ENCODE results near the gene NCK2. TPM values are rescaled to one million over a fixed set of nuclear protein-coding genes. Genes with fewer than 3 reads are reported as not detected.

Gene NCK2
- total RNA-seq, 1 donor from 2014 or later, result 72.4 TPM

DNA sequence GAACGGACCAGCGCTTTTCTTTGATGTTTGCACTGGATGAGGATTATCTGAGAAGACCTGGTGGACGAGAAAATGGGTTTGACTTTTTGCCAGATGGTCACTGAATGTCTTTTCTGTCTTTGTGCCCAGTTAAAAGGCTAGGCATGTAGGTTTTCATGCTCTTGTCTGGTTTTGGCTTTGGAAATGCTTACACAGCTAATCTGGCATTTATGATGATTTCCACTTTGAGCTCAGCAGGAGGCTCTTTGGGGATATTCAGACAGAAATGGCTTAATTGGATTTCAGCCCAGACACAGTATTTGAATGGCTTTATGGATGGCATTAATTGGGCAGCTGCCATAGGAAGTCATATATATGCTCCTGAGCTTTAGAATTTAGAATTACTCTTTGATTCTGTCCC lies 59.6 kb downstream of the NCK2 start:
- Mint-ChIP-seq H3K36me3 (ENCODE audit: low read depth) (peaks cover 74% of the 10 kb centered on the region), H3K4me1 (ENCODE audit: low read depth) (peaks cover 82% of the 10 kb centered on the region), H3K9me3 (no peaks in the 10 kb centered on the region), H3K4me3 (ENCODE audit: low read depth) (no peak overlapping the region), H3K27ac (peak overlapping the region; percentile 78), H3K27me3 (ENCODE audit: low read depth) (no peaks in the 10 kb centered on the region)
- intact Hi-C loops (cut with micrococcal nuclease), result no loop called here
- DNase-seq (ENCODE audit: low spot score), result no peak

DNA sequence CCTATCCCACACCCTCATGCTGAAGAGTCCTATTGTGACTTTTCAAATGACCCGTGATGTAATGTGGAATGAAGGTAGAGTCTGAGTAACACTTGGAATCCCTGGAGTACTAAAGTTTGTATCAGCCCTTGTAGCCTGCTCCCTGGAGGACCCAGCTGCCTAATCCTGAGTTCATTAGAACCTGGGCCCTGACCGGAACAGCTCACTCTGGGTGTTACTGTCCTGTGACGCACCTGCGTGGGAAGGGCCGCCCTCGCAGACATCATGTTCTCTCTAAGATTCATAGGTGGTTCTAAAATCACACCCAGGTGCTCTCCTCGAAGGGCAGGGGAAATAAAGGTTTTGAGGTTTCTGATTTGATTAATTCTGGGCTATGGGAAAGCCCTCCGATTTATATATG lies 62.3 kb downstream of the NCK2 start:
- peaks cover 72% of the 10 kb centered on the region for H3K4me1 Mint-ChIP-seq (ENCODE audit: low read depth)
- no peaks in the 10 kb centered on the region for H3K9me3 Mint-ChIP-seq
- no peak for DNase-seq (ENCODE audit: low spot score)
- no peak overlapping the region for H3K27ac Mint-ChIP-seq
- H3K27me3 Mint-ChIP-seq (ENCODE audit: low read depth), result no peaks in the 10 kb centered on the region
- H3K36me3 Mint-ChIP-seq (ENCODE audit: low read depth), result peaks cover 61% of the 10 kb centered on the region
- no peak overlapping the region for H3K4me3 Mint-ChIP-seq (ENCODE audit: low read depth)
- intact Hi-C loops (cut with micrococcal nuclease), result no loop called here

DNA sequence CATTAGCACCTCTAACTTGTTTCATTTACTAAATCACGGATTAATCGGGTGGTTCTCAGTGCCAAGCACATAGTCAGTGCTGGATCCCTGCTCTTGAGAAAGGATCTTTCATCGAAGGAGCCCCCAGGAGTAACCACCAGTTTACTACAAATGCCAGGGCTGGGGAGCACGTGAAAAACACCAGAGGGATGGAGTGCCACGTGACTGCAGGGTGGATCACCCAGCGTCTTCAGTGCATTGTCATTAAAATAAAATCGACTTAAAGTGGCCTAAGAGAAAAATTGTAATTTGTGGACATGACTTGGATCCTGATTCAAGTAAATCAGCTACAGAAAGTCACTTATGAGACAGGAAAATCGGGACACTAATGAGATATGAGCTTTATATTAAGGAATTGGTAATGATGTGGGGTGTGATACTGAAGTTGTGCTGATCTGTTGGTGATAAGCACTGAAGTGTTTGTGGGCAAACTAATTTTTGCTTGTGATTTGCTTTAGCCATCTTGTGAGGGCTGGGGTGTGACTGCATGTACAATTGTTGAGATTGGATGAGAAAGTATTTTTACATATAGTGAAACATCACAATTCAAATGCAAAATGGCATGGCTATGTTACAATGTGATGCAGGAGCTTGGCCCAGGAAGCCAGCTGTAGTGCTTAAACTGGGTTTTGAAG lies 63.8 kb downstream of the NCK2 start:
- intact Hi-C loops (cut with micrococcal nuclease), result no loop called here
- no peaks in the 10 kb centered on the region for H3K9me3 Mint-ChIP-seq
- peaks cover 59% of the 10 kb centered on the region for H3K36me3 Mint-ChIP-seq (ENCODE audit: low read depth)

DNA sequence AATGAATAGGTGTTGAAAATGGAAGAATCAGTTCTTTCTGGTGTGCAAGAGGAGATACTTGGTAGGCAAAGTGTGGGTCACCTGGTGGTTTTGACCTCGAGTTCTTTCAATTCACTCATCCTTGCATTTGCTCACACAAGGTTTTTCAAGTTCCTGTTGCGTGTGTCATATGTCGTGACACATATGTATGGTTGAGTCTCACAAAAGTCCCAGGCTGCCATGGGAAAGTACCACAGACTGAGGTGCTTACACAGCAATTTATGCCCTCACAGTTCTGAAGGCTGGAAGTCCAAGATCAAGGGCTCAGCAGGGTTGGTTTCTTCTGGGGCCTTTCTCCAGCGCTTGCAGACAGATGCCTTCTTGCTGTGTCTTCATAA lies 64.4 kb downstream of the NCK2 start:
- Mint-ChIP-seq H3K9me3 (no peaks in the 10 kb centered on the region), H3K4me1 (ENCODE audit: low read depth) (peaks cover 70% of the 10 kb centered on the region), H3K27ac (peak overlapping the region; percentile 54), H3K4me3 (ENCODE audit: low read depth) (no peak overlapping the region), H3K36me3 (ENCODE audit: low read depth) (peaks cover 57% of the 10 kb centered on the region), H3K27me3 (ENCODE audit: low read depth) (no peaks in the 10 kb centered on the region)
- no peak for DNase-seq (ENCODE audit: low spot score)
- intact Hi-C loops (cut with micrococcal nuclease), result no loop called here

More for the DNA sequence above, 63.8 kb downstream of the NCK2 start:
- no peak overlapping the region for H3K4me3 Mint-ChIP-seq (ENCODE audit: low read depth)
- H3K27ac Mint-ChIP-seq, result peak overlapping the region; percentile 54
- DNase-seq (ENCODE audit: low spot score), result no peak
- no peaks in the 10 kb centered on the region for H3K27me3 Mint-ChIP-seq (ENCODE audit: low read depth)
- peaks cover 72% of the 10 kb centered on the region for H3K4me1 Mint-ChIP-seq (ENCODE audit: low read depth)

DNA sequence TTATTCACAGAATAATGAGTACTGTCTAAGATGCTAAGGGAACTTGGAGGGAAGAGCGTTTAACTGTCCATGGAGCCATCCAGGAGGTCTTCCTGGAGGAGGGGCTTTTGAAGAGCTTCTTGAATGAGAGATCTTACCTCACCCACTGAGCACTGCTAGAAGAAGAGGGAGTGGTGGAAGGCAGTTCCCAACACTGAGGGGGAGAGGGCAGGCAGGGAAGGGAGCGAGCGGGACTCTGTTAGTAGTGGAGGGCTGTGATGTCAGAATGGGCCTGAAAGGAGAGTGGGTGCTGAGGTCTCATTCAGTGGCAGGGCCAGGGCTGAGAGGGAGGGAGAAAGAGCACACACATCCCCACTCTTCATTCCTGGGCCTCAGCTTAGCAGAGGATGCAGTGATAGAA lies 65.0 kb downstream of the NCK2 start:
- peaks cover 57% of the 10 kb centered on the region for H3K36me3 Mint-ChIP-seq (ENCODE audit: low read depth)

DNA sequence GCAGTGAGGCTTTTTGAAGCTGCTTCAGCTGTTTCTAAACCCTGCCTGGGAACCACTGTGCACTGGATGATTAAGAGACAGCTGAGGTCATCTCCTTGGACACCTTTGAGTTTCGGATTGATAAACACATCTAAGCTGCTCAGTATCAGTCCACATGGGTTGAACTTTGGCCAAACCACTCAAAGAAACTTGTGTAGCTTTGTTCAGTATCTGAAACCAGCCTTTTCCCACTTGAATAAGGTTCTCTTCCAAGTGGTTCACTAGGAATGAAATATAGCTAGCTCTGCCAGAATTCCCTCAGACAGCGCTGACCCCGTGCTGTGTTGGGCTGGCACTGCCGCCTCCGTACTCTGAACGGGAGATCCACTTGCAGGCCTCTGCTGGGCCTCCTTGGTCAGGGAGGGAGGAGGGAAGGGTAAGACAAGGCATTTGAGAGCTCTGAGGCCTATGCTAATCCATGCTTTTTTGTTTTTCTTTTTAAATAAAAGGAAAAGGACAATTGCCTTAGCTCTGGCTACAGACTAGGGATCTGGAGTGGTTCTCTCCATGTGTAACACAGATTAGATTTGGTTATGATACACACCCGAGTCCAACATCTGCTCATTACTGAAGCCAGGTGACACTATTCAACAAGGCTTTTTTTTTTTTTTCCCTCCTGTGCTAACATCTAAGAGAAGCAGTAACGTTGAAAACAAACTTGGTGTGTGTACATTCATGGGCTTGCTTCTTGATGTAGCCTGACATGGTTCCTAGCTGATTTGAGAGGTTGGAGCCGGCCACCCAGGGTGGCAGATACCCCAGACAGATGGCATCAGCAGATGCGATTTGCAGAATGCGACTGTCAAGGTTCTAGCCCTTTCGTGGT lies 67.7 kb downstream of the NCK2 start:
- Mint-ChIP-seq H3K4me1 (ENCODE audit: low read depth) (peaks cover 51% of the 10 kb centered on the region), H3K27me3 (ENCODE audit: low read depth) (no peaks in the 10 kb centered on the region), H3K36me3 (ENCODE audit: low read depth) (peaks cover 50% of the 10 kb centered on the region), H3K4me3 (ENCODE audit: low read depth) (no peak overlapping the region), H3K9me3 (no peaks in the 10 kb centered on the region), H3K27ac (peak overlapping the region; percentile 46)
- DNase-seq (ENCODE audit: low spot score), result no peak
- intact Hi-C loops (cut with micrococcal nuclease), result no loop called here

More for the DNA sequence above, 65.0 kb downstream of the NCK2 start:
- Mint-ChIP-seq H3K4me1 (ENCODE audit: low read depth) (peaks cover 63% of the 10 kb centered on the region), H3K27ac (peak overlapping the region; percentile 54), H3K4me3 (ENCODE audit: low read depth) (no peak overlapping the region), H3K27me3 (ENCODE audit: low read depth) (no peaks in the 10 kb centered on the region), H3K9me3 (no peaks in the 10 kb centered on the region)
- intact Hi-C loops (cut with micrococcal nuclease), result no loop called here
- no peak for DNase-seq (ENCODE audit: low spot score)

DNA sequence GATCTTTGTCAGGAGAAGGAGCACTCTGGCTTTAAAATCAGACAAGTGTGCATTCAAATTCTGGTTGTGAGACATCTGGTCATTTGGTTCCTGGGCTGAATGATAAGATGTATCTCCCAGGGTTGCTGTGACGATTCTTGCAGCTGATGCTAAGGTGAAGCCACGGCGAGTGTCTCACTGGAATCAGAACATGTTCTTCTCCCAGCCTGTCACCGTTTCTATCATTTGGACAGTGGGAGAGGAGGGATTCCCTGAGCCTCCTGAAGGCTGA lies 68.3 kb downstream of the NCK2 start:
- DNase-seq (ENCODE audit: low spot score), result no peak
- peaks cover 53% of the 10 kb centered on the region for H3K36me3 Mint-ChIP-seq (ENCODE audit: low read depth)
- H3K27ac Mint-ChIP-seq, result no peak overlapping the region
- H3K9me3 Mint-ChIP-seq, result no peaks in the 10 kb centered on the region
- no peak overlapping the region for H3K4me3 Mint-ChIP-seq (ENCODE audit: low read depth)
- H3K27me3 Mint-ChIP-seq (ENCODE audit: low read depth), result no peaks in the 10 kb centered on the region
- peaks cover 49% of the 10 kb centered on the region for H3K4me1 Mint-ChIP-seq (ENCODE audit: low read depth)
- intact Hi-C loops (cut with micrococcal nuclease), result no loop called here

DNA sequence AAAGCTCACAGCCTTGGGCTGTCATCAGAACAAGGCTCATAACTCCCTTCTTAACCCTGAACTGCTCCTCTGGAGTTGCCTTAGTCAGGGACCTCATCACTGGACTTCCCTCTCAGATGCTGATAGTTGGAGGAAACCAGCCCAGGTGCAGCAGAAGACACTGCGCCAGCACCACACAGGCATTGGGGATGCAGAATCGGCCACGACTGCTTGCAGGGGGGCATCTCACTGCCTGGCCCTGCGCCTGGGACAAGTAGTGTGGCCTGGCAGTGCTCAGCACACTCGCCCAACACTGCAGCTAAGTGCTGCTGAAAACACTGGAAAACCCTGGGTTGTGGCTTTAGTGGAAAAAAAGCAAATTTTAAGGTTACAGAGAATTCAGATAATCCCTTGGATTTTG lies 68.7 kb downstream of the NCK2 start:
- Mint-ChIP-seq H3K9me3 (no peaks in the 10 kb centered on the region), H3K27ac (no peak overlapping the region), H3K4me3 (ENCODE audit: low read depth) (no peak overlapping the region), H3K27me3 (ENCODE audit: low read depth) (no peaks in the 10 kb centered on the region), H3K36me3 (ENCODE audit: low read depth) (peaks cover 53% of the 10 kb centered on the region), H3K4me1 (ENCODE audit: low read depth) (peaks cover 45% of the 10 kb centered on the region)
- intact Hi-C loops (cut with micrococcal nuclease), result no loop called here
- DNase-seq (ENCODE audit: low spot score), result no peak

DNA sequence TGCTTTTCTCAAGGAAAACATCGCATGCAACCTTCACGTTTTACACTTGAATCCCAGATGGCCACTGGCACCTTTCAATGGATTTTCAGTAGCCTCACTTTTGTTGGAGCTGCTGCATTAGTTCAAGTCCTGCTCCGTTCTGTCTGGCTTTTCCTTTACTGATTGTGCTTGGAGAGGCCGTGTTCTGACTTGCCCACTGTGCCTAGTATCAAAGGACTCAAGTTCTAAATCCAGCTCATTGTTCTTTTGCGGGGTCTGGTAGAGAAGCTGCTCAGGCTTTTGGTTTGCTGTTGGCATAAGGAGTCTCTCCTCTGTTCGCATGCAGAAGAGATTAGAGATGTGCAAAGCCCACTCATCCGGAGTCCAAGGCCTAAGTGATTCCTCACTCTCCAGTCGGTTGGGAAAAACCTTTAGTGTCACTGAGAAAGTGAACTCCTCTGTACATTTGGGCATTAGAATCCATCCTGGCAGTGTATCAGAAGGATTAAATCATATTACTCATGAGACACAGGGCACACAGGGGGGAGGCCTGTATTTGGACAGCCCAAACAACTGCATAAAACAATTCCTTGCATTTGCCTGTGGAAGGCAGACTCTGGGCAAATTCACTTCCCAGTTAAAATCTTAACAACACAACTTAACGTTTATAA lies 69.7 kb downstream of the NCK2 start:
- no peaks in the 10 kb centered on the region for H3K27me3 Mint-ChIP-seq (ENCODE audit: low read depth)
- intact Hi-C loops (cut with micrococcal nuclease), result no loop called here
- H3K4me3 Mint-ChIP-seq (ENCODE audit: low read depth), result no peak overlapping the region
- H3K27ac Mint-ChIP-seq, result no peak overlapping the region
- peaks cover 51% of the 10 kb centered on the region for H3K36me3 Mint-ChIP-seq (ENCODE audit: low read depth)
- DNase-seq (ENCODE audit: low spot score), result no peak
- no peaks in the 10 kb centered on the region for H3K9me3 Mint-ChIP-seq
- peaks cover 35% of the 10 kb centered on the region for H3K4me1 Mint-ChIP-seq (ENCODE audit: low read depth)

DNA sequence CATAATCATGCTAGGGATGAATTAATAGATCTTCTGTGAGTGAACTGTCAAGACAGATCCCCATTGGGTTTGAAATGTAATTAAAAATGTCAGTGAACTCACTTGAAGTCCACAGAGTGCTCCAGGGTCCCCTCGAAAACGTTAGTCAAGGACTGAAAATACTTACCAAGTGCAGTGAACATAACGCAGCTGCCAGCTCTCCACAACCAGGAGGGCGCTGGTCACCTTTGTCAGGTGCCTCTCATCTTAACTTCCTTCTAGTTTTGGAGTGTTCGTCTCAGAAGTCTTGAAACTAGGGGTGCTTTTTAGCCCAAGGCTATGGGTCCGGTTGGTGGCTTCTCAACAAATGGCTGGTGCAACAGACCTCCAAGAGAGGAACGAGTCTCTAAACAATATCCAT lies 70.7 kb downstream of the NCK2 start:
- no peaks in the 10 kb centered on the region for H3K27me3 Mint-ChIP-seq (ENCODE audit: low read depth)
- H3K4me1 Mint-ChIP-seq (ENCODE audit: low read depth), result peaks cover 34% of the 10 kb centered on the region
- no peak for DNase-seq (ENCODE audit: low spot score)
- peaks cover 55% of the 10 kb centered on the region for H3K36me3 Mint-ChIP-seq (ENCODE audit: low read depth)
- intact Hi-C loops (cut with micrococcal nuclease), result no loop called here
- H3K27ac Mint-ChIP-seq, result no peak overlapping the region
- H3K9me3 Mint-ChIP-seq, result no peaks in the 10 kb centered on the region
- no peak overlapping the region for H3K4me3 Mint-ChIP-seq (ENCODE audit: low read depth)

DNA sequence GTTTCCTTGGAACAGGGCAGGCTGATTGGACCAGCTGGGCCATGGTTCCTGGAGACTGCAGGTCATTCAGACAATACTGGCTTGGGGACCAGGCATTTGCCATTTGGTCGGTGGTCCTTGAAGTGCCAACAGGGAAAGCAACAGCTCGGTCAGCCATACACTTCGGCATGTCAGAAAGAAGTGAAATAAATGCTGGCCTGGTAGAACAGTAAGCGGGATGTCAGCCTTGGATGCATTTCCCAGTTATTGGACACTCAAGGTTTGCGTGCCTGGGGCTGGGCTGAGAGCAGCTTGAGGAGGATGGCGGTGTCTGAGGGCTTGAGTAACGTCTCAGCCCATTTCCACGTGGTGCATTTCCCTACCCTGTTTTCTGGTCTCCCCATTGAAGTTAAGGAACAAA lies 75.4 kb downstream of the NCK2 start:
- Mint-ChIP-seq H3K36me3 (ENCODE audit: low read depth) (peaks cover 52% of the 10 kb centered on the region), H3K4me3 (ENCODE audit: low read depth) (no peak overlapping the region), H3K27ac (peak overlapping the region; percentile 54), H3K4me1 (ENCODE audit: low read depth) (peaks cover 43% of the 10 kb centered on the region), H3K9me3 (no peaks in the 10 kb centered on the region), H3K27me3 (ENCODE audit: low read depth) (no peaks in the 10 kb centered on the region)
- intact Hi-C loops (cut with micrococcal nuclease), result loop anchor here (5.0 kb wide), 1 partner anchor 67 kb away; no protein-coding TSS in a partner anchor
- DNase-seq (ENCODE audit: low spot score), result no peak

DNA sequence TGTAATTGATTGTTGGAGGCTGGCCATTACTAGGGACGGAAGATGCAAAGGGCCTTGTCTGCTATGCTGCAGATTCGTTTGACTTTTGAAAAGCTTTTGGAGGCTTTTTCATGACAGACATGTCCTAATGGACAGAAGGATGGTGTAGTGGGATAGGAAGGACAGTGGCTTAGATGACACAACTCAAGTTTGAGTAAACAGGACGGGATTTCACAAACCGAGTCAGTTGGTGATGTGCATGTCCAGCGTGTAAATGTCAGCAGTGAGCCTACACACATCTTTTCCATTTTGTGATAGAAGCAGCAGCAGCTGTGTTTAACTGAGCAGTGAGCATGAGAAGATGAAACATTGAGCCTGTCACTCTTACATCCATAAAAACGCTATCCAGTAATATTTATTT lies 76.0 kb downstream of the NCK2 start:
- Mint-ChIP-seq H3K27me3 (ENCODE audit: low read depth) (no peaks in the 10 kb centered on the region), H3K36me3 (ENCODE audit: low read depth) (peaks cover 54% of the 10 kb centered on the region), H3K27ac (peak overlapping the region; percentile 52), H3K9me3 (no peaks in the 10 kb centered on the region), H3K4me3 (ENCODE audit: low read depth) (no peak overlapping the region), H3K4me1 (ENCODE audit: low read depth) (peaks cover 46% of the 10 kb centered on the region)
- intact Hi-C loops (cut with micrococcal nuclease), result loop anchor here (5.0 kb wide), 1 partner anchor 67 kb away; no protein-coding TSS in a partner anchor
- no peak for DNase-seq (ENCODE audit: low spot score)
